Caki2 (cell line): ENCODE data around the gene SYAP1. TPM values are rescaled to one million over a fixed set of nuclear protein-coding genes. Genes with fewer than 3 reads are reported as not detected.
A peak's percentile ranks its signal among the peaks of the same experiment; 100 is the strongest.
"Not testable (repeated sequence)": the region's sequence is repeated elsewhere in the genome, so short reads cannot be mapped to it uniquely, and the experiment has no call there.

Experiments
- DNase-seq: peaks from one replicate; pipeline ENCODE4 v3.0.0-alpha.2; 2015; ENCODE audit warnings: low read depth
- in situ Hi-C: cut with HindIII; loops from 2 replicates; pipeline ENCODE4 v1.10.0; 2016; ENCODE audit warnings: low sequenced_read_pairs, low pct_unique_long_range_greater_than_20kb, mixed read lengths
- total RNA-seq: library from RNA; depleted of rRNA; stranded (reverse); fragments of >200 nt; shearing (Covaris generic); gene quantifications from 2 replicates; pipeline ENCODE4 v1.2.3, GENCODE V29; 2014; ENCODE audit warnings: low replicate concordance

SYAP1 gene
- total RNA-seq, 1 experiment from 2014 or later, result 54.8 TPM

DNA sequence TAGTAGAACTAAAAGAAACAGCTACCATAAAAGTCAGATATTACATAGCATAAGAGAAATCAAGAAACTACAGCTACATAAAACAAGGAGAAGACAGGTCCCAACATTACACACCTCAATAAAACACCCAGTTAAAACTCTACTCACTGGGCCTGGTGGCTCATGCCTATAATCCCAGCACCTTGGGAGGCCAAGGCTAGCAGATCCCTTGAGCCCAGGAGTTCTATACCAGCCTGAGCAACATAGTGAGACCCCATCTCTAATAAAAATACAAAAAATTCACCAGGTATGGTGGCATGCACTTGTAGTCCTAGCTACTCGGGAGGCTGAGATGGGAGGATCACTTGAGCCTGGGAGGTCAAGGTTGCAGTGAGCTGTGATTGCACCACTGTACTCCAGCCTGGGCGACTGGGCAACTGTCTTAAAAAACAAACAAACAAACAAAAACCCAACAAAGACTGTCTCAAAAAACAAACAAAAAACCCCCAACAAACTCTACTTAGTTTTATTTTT, 51.6 kb downstream of the SYAP1 start:
- in situ Hi-C loops, result no loop called here

GRCh38 chrX:16771483-16772398, 52.3 kb downstream of the SYAP1 start:
- in situ Hi-C loops, result no loop called here
- peak; percentile 93 for DNase-seq

More for the DNA sequence above, 51.6 kb downstream of the SYAP1 start:
- DNase-seq, result no peak

DNA sequence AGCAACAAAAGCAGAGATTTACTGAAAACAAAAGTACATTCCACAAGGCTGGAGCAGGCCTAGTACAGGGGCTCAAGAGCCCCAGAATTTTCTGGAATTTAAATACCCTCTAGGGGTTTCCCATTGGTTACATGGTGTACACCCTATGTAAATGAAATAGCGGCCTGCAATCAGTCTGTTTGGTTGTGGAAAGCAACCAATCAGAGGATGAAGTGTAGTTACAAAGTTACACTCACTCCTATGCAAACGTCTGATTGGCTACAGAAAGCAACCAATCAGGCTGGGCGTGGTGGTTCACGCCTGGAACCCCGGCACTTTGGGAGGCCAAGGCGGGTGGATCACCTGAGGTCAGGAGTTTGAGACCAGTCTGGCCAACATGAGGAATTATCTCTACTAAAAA, 53.0 kb downstream of the SYAP1 start:
- DNase-seq, result no peak
- in situ Hi-C loops, result no loop called here

GRCh38 chrX:16774746-16775145, 55.3 kb downstream of the SYAP1 start:
- DNase-seq, result no peak
- in situ Hi-C loops, result no loop called here

- in situ Hi-C loops, result no loop called here
- no peak for DNase-seq
These were observed 59.1 kb downstream of the SYAP1 start for GRCh38 chrX:16778545-16778944.

- no peak for DNase-seq
- in situ Hi-C loops, result no loop called here
These were observed 59.6 kb downstream of the SYAP1 start for GRCh38 chrX:16778993-16779392.

- DNase-seq, in situ Hi-C loops: not testable (repeated sequence)
These were observed 60.4 kb downstream of the SYAP1 start for GRCh38 chrX:16779815-16780214.

DNA sequence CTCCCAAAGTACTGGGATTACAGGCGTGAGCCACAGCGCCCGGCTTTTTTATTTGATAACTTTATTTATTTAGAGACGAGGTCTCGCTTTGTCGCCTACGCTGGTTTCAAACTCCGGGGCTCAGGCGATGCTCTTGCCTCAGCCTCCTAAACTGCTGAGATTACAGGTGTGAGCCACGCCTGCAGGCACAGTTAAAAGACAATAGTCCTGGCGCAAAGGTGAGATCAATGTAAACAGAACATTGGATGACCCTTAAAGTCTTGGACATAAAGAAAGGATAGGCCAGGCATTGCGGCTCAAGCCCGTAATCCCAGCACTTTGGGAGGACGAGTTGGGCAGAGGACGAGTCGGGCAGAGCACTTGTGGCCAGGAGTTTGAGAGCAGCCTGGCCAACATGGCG, 64.0 kb downstream of the SYAP1 start:
- in situ Hi-C loops, result no loop called here
- DNase-seq, result no peak

GRCh38 chrX:16784440-16784839, 65.0 kb downstream of the SYAP1 start:
- in situ Hi-C loops, result not testable (repeated sequence)

DNA sequence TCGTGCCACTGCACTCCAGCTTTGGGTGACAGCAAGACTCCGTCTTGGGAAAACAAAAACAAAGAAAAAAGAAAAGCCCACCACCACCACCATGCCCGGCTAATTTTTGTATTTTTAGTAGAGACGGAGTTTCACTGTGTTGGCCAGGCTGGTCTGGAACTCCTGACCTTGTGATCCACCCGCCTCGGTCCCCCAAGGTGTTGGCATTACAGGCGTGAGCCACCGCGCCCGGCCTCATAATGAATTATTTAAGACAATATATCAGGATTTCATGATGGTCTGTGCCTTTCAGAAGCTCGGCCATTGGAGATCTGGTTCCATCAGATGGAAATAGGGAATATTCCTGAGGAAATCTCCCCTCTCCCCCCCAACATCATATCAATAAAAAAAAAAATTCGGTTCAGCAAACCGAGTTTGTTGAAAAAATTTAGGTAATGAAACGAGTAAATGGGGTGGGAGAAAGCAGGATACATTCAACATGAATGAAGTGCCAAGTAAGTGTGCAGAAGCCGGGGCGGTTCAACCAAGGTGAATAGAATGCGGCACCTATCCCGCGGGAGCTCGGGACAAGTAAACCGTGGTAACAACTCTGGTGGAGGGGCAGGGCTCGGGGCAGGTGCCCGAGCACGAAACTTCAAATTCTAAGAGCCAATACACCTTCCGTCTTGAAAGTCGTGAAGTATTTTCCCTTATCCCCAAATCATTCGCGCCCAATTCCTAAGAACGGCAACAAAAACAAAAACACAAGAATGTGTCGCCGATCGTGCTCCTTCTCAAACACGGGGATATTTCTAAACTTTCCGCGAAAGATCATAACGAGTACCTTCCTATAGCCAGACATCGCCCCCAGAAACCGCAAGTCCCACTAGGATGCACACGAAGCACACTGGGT, 66.1 kb downstream of the SYAP1 start:
- in situ Hi-C loops, result no loop called here
- no peak for DNase-seq

More at GRCh38 chrX:16784440-16784839, 65.0 kb downstream of the SYAP1 start:
- not testable (repeated sequence) for DNase-seq

GRCh38 chrX:16786139-16786790, 66.9 kb downstream of the SYAP1 start, which contains the start of gene TXLNG:
Gene TXLNG (plus strand): TSS chrX:16786466. CDS start chrX:16786488, 22 bp downstream.
- in situ Hi-C loops, result no loop called here

DNA sequence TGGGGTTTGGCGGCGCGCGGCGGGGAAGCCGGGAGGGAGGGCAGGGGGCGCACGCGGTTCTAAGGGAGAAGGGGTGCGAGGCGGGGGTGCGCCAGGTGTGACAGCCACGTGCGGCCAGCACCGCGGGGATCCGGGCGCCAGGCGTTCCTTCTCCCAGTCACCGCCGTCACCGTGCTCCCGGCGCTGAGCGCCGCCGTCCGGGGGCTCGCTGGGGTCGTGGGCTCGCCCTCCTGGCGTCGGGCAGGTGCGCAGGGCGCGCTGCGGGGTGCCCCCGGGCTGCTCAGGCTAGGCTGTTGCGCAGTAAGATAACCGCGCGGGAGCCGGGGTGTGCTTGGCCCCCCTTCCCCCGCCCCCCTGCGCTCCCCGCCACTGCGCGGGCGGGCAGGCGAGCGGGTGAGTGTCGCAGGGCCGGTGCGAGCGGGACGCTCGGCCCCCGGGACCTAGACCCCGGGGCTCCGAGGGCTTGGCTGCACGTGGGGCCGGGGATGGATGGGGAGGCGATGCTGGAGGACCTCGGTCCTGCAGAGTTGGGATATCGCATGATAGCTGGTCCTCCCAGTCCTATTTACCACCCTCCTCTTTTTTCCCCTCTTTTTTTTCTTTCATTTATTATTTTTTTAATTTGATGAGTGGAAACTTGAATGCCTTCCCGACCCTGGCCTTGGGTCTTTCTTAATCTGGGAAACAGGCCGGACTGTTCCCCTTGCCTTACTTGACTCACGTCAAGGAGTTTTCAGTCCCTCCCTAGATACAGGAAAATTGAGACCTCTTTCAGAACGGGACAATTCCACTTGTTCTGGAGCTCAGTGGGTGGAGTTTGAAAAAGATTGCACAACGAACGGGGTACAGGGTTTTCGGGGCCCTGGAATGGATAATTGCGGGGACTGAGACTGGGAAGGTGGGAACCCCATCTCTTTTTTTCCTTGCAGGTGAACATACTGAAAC, 67.7 kb downstream of the SYAP1 start:
- no peak for DNase-seq
- in situ Hi-C loops, result no loop called here

More at GRCh38 chrX:16786139-16786790, 66.9 kb downstream of the SYAP1 start, which contains the start of gene TXLNG:
- peak; percentile 97 for DNase-seq

GRCh38 chrX:16788477-16788876, 69.1 kb downstream of the SYAP1 start:
- no peak for DNase-seq
- in situ Hi-C loops, result no loop called here

DNA sequence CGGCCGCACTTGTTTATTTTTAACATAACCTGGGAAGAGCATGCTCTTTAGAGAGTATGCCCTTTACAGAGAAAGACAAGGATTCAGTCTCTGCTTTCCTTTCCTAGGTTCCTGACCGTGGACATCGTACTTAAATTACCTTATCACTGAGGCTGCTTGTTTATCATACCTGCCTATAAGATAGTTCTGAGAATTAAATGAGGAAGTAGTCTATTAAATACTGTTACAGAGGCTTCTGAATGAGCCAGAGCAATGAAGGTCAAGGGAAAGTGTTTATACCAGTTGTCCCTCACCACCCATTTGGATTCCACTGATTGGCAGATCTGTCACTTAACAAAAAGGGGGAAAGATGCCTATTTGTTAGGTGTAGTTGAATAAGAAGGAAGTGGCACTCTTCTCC, 76.9 kb downstream of the SYAP1 start:
- DNase-seq, result no peak
- in situ Hi-C loops, result no loop called here

DNA sequence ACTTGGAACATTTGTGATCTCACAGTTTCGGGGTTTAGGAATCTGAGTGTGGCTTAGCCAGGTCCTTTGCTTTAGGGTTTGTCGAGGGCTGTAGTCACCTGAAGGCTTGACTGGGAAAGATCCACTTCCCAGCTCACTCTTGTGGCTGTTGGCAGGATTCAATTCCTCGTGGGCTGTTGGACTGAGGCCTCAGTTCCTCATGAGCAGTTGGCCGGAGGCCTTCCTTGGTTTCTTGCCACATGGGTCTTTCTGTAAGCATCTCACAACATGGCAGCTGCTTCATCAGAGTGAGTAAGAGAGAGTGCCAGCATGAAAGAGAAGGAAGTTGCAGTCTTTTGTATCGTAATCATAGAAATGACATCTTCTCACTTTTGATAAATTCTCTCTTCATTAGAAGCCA, 77.9 kb downstream of the SYAP1 start:
- in situ Hi-C loops, result no loop called here
- no peak for DNase-seq

DNA sequence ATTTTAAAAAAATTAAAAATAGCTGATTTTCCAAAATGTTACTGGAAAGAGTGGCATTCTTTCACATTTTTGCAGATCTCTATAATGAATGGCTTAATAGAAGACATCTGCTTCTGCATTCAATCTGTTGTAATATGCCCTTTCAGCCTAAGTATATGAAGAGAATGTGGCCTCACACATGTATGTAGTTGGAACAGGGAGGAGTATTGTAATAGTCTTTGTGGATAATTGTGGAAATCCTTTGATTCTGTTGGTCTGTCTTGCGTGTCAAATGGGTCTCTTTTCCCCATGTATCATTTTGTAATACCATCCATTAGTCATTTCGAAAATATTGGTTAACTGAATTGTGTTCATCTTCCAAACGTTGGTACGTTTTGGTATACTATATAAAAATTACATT, 78.4 kb downstream of the SYAP1 start:
- no peak for DNase-seq
- in situ Hi-C loops, result no loop called here

DNA sequence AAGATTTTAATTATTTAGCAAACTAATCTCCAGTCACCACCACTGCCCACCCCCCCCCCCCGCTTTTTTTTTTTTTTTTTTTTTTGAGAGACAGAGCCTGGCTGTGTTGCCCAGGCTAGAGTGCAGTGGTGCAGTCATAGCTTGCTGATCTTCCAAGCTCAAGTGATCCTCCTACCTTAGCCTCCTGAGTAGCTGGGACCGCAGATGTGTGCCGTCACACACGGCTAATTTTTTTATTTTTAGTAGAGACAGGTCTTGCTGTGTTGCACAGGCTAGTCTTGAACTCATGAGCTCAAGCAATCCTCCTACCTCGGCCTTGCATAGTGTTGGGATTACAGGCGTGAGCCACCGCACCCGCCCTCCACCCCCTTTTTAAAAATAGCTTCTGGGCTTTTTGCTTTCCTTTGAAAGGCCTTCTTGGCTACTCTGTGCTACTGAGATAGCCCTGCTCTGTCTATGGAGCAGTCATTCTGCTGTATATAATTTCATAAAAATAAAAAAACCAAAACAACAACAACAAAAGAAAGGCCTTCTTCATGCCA, 85.6 kb downstream of the SYAP1 start:
- in situ Hi-C loops, result no loop called here
- no peak for DNase-seq
